ENCODE results near the gene PFKFB4. TPM values are rescaled to one million over a fixed set of nuclear protein-coding genes. Genes with fewer than 3 reads are reported as not detected.

Gene PFKFB4
- 4.6 TPM for total RNA-seq
- long read RNA-seq, partial matches to known transcripts, result 1 of 4 reads
- long read RNA-seq, other reads (novel, unspliced or antisense), result 1 of 4 reads

- peak; percentile 100 for DNase-seq (ENCODE audit: low spot score)
These were observed at the start of gene PFKFB4 for GRCh38 chr3:48556796-48557626. TSS of gene PFKFB4 (minus strand) at chr3:48556803. CDS start at chr3:48556777, 26 bp downstream.

- no peak for DNase-seq (ENCODE audit: low spot score)
These were observed 45.0 kb upstream of the PFKFB4 start for GRCh38 chr3:48601622-48601994.

GRCh38 chr3:48600711-48601621, 44.4 kb upstream of the PFKFB4 start:
- DNase-seq (ENCODE audit: low spot score), result no peak

GRCh38 chr3:48599509-48600285, 43.1 kb upstream of the PFKFB4 start:
- no peak for DNase-seq (ENCODE audit: low spot score)

GRCh38 chr3:48599077-48599501, 42.5 kb upstream of the PFKFB4 start:
- DNase-seq (ENCODE audit: low spot score), result no peak

GRCh38 chr3:48598323-48599076, 41.9 kb upstream of the PFKFB4 start:
- no peak for DNase-seq (ENCODE audit: low spot score)

GRCh38 chr3:48597408-48597800, 40.8 kb upstream of the PFKFB4 start:
- no peak for DNase-seq (ENCODE audit: low spot score)

- no peak for DNase-seq (ENCODE audit: low spot score)
These were observed 40.2 kb upstream of the PFKFB4 start for GRCh38 chr3:48596676-48597407.

GRCh38 chr3:48596157-48596556, 39.6 kb upstream of the PFKFB4 start:
- DNase-seq (ENCODE audit: low spot score), result no peak

- DNase-seq (ENCODE audit: low spot score), result no peak
These were observed 39.0 kb upstream of the PFKFB4 start for GRCh38 chr3:48595526-48596121.

GRCh38 chr3:48595075-48595525, 38.5 kb upstream of the PFKFB4 start, which contains the start of gene COL7A1:
TSS of gene COL7A1 (minus strand) at chr3:48595329. CDS start at chr3:48595159, 170 bp downstream.
- DNase-seq (ENCODE audit: low spot score), result no peak

- DNase-seq (ENCODE audit: low spot score), result no peak
These were observed 37.9 kb upstream of the PFKFB4 start for GRCh38 chr3:48594417-48595049.

- DNase-seq (ENCODE audit: low spot score), result no peak
These were observed 36.7 kb upstream of the PFKFB4 start for GRCh38 chr3:48593337-48593736.

- no peak for DNase-seq (ENCODE audit: low spot score)
These were observed 36.0 kb upstream of the PFKFB4 start for GRCh38 chr3:48592519-48593087.

GRCh38 chr3:48591886-48592518, 35.4 kb upstream of the PFKFB4 start:
- no peak for DNase-seq (ENCODE audit: low spot score)

GRCh38 chr3:48591436-48591835, 34.8 kb upstream of the PFKFB4 start:
- no peak for DNase-seq (ENCODE audit: low spot score)

GRCh38 chr3:48588230-48588629, 31.6 kb upstream of the PFKFB4 start:
- DNase-seq (ENCODE audit: low spot score), result no peak

GRCh38 chr3:48587686-48588085, 31.1 kb upstream of the PFKFB4 start:
- DNase-seq (ENCODE audit: low spot score), result no peak

Data from mesenteric fat pad (tissue), 1 donor.